ENCODE data around the gene HLCS. TPM values are rescaled to one million over a fixed set of nuclear protein-coding genes. Genes with fewer than 3 reads are reported as not detected.

Gene HLCS
- total RNA-seq, 1 donor from 2014 or later: 42.6 TPM

GRCh38 chr21:36915014-36915695 lies 51.3 kb downstream of the HLCS start:
- DNase-seq (ENCODE audit: low read depth): no peak

- DNase-seq (ENCODE audit: low read depth): no peak
These were observed 52.0 kb downstream of the HLCS start for GRCh38 chr21:36914244-36915013.

- no peak for DNase-seq (ENCODE audit: low read depth)
These were observed 53.0 kb downstream of the HLCS start for GRCh38 chr21:36913247-36914169.

- no peak for DNase-seq (ENCODE audit: low read depth)
These were observed 55.7 kb downstream of the HLCS start for GRCh38 chr21:36910581-36911307.

GRCh38 chr21:36909901-36910561 lies 56.4 kb downstream of the HLCS start:
- DNase-seq (ENCODE audit: low read depth): peak; percentile 95

- DNase-seq (ENCODE audit: low read depth): no peak
These were observed 57.0 kb downstream of the HLCS start for GRCh38 chr21:36909423-36909822.

- DNase-seq (ENCODE audit: low read depth): peak; percentile 7
These were observed 58.1 kb downstream of the HLCS start for GRCh38 chr21:36908260-36908908.

- DNase-seq (ENCODE audit: low read depth): no peak
These were observed 62.3 kb downstream of the HLCS start for GRCh38 chr21:36904093-36904666.

- peak; percentile 15 for DNase-seq (ENCODE audit: low read depth)
These were observed 63.7 kb downstream of the HLCS start for GRCh38 chr21:36902793-36903192.

GRCh38 chr21:36902331-36902730 lies 64.1 kb downstream of the HLCS start:
- no peak for DNase-seq (ENCODE audit: low read depth)

GRCh38 chr21:36901575-36901974 lies 64.9 kb downstream of the HLCS start:
- DNase-seq (ENCODE audit: low read depth): no peak

- DNase-seq (ENCODE audit: low read depth): no peak
These were observed 72.9 kb downstream of the HLCS start for GRCh38 chr21:36893581-36893980.

- DNase-seq (ENCODE audit: low read depth): no peak
These were observed 74.3 kb downstream of the HLCS start for GRCh38 chr21:36892201-36892600.

- no peak for DNase-seq (ENCODE audit: low read depth)
These were observed 74.8 kb downstream of the HLCS start for GRCh38 chr21:36891692-36892091.

GRCh38 chr21:36891121-36891520 lies 75.3 kb downstream of the HLCS start:
- no peak for DNase-seq (ENCODE audit: low read depth)

GRCh38 chr21:36890086-36890485 lies 76.4 kb downstream of the HLCS start:
- DNase-seq (ENCODE audit: low read depth): no peak

- DNase-seq (ENCODE audit: low read depth): no peak
These were observed 77.1 kb downstream of the HLCS start for GRCh38 chr21:36889401-36889800.

GRCh38 chr21:36888466-36888865 lies 78.0 kb downstream of the HLCS start:
- DNase-seq (ENCODE audit: low read depth): no peak

GRCh38 chr21:36887963-36888362 lies 78.5 kb downstream of the HLCS start:
- no peak for DNase-seq (ENCODE audit: low read depth)
